Measurements from ENCODE around the gene TBC1D25. TPM values are rescaled to one million over a fixed set of nuclear protein-coding genes. Genes with fewer than 3 reads are reported as not detected.

Gene TBC1D25
- total RNA-seq, 2 experiments from 2014 or later, result 13.2 to 15.2 TPM

GRCh38 chrX:48560681-48561080, 21.2 kb downstream of the TBC1D25 start:
- peaks cover 3% of the 10 kb centered on the region for H3K4me1 Mint-ChIP-seq
- no peak for DNase-seq
- H3K4me3 Mint-ChIP-seq, result no peak overlapping the region
- no peaks in the 10 kb centered on the region for H3K9me3 Mint-ChIP-seq (ENCODE audit: low read depth)
- H3K27me3 Mint-ChIP-seq, result no peaks in the 10 kb centered on the region
- intact Hi-C loops (cut with DNase I, micrococcal nuclease), result no loop called here
- POLR2A ChIA-PET, result no interaction called here
- H3K27ac Mint-ChIP-seq, result no peak overlapping the region
- H3K36me3 Mint-ChIP-seq (ENCODE audit: low read depth), result peaks cover 24% of the 10 kb centered on the region
- no peak for ATAC-seq
- CTCF ChIA-PET, result interaction anchor here (0.5 to 0.6 kb wide), 2 partner anchors 9 to 22 kb away, joined by 3 read pairs; no protein-coding TSS in a partner anchor

- intact Hi-C loops (cut with DNase I, micrococcal nuclease), result loop anchor here (1.0 to 10.0 kb wide), 4 partner anchors 12 to 605 kb away; partner anchors contain the start of genes FTSJ1 (in 1 of the 2), PLP2 (in 1 of the 2), SLC38A5 (in 1 of the 2) and TBC1D25 (in 1 of the 2)
- DNase-seq (peak; percentile 46), ATAC-seq (peak; percentile 74)
- no peaks in the 10 kb centered on the region for H3K27me3 Mint-ChIP-seq
- H3K4me1 Mint-ChIP-seq, result peaks cover 7% of the 10 kb centered on the region
- H3K27ac Mint-ChIP-seq, result peak overlapping the region; percentile 70
- CTCF ChIA-PET, result interaction anchor here (0.6 to 0.8 kb wide), 2 partner anchors 9 to 40 kb away, joined by 3 read pairs; no protein-coding TSS in a partner anchor
- peaks cover 2% of the 10 kb centered on the region for H3K36me3 Mint-ChIP-seq (ENCODE audit: low read depth)
- POLR2A ChIA-PET, result no interaction called here
- no peak overlapping the region for H3K4me3 Mint-ChIP-seq
- no peaks in the 10 kb centered on the region for H3K9me3 Mint-ChIP-seq (ENCODE audit: low read depth)
These were observed 30.4 kb downstream of the TBC1D25 start for GRCh38 chrX:48569958-48570357.

- H3K9me3 Mint-ChIP-seq (ENCODE audit: low read depth), result no peaks in the 10 kb centered on the region
- H3K27me3 Mint-ChIP-seq, result no peaks in the 10 kb centered on the region
- H3K4me3 Mint-ChIP-seq, result peak overlapping the region; percentile 99
- peak overlapping the region; percentile 100 for H3K27ac Mint-ChIP-seq
- peaks cover 22% of the 10 kb centered on the region for H3K4me1 Mint-ChIP-seq
- H3K36me3 Mint-ChIP-seq (ENCODE audit: low read depth), result peaks cover 36% of the 10 kb centered on the region
- ChIA-PET POLR2A (interaction anchor here (0.6 to 2.3 kb wide), 6 partner anchors 14 to 324 kb away, joined by 3 to 16 read pairs (median 3); partner anchors contain the start of genes PQBP1, TBC1D25 and TIMM17B), CTCF (interaction anchor here (0.6 to 1.7 kb wide), 2 partner anchors 34 to 914 kb away, joined by 3 to 8 read pairs; partner anchors contain the start of genes TBC1D25 and UXT)
- DNase-seq, result peak; percentile 32
- ATAC-seq, result peak; percentile 8
- intact Hi-C loops (cut with DNase I, micrococcal nuclease), result loop anchor here (1.0 to 10.0 kb wide), 14 partner anchors 24 to 696 kb away; partner anchors contain the start of genes EBP (in 2 of the 2), FTSJ1 (in 2 of the 2), TBC1D25 (in 2 of the 2) and WDR13 (in 2 of the 2)
These were observed 34.3 kb downstream of the TBC1D25 start for GRCh38 chrX:48573690-48574269.

GRCh38 chrX:48574270-48575266, 35.1 kb downstream of the TBC1D25 start, which contains the start of gene RBM3:
Gene RBM3 (plus strand): TSS chrX:48574484. CDS start chrX:48575181, 697 bp downstream.
- POLR2A ChIA-PET, result interaction anchor here (0.6 to 2.3 kb wide), 5 partner anchors 16 to 323 kb away, joined by 3 to 16 read pairs (median 3); partner anchors contain the start of genes PQBP1, TBC1D25 and TIMM17B
- Mint-ChIP-seq H3K27me3 (no peaks in the 10 kb centered on the region), H3K9me3 (ENCODE audit: low read depth) (no peaks in the 10 kb centered on the region), H3K4me1 (peaks cover 25% of the 10 kb centered on the region), H3K4me3 (peak within 1 kb of the TSS; percentile 99), H3K36me3 (ENCODE audit: low read depth) (peaks cover 39% of the 10 kb centered on the region), H3K27ac (peak within 1 kb of the TSS; percentile 100)
- peak; percentile 91 for ATAC-seq
- DNase-seq, result peak; percentile 95
- intact Hi-C loops (cut with DNase I, micrococcal nuclease), result loop anchor here (1.0 to 10.0 kb wide), 15 partner anchors 23 to 695 kb away; partner anchors contain the start of genes EBP (in 2 of the 2), FTSJ1 (in 2 of the 2), TBC1D25 (in 2 of the 2) and WDR13 (in 2 of the 2)
- CTCF ChIA-PET, result interaction anchor here (0.6 to 1.7 kb wide), 2 partner anchors 35 to 915 kb away, joined by 3 to 8 read pairs; partner anchors contain the start of genes TBC1D25 and UXT

GRCh38 chrX:48575642-48576041, 36.1 kb downstream of the TBC1D25 start:
- Mint-ChIP-seq H3K4me3 (peak overlapping the region; percentile 99), H3K9me3 (ENCODE audit: low read depth) (no peaks in the 10 kb centered on the region), H3K27ac (peak overlapping the region; percentile 100), H3K36me3 (ENCODE audit: low read depth) (peaks cover 44% of the 10 kb centered on the region), H3K27me3 (no peaks in the 10 kb centered on the region), H3K4me1 (peaks cover 25% of the 10 kb centered on the region)
- ChIA-PET POLR2A (no interaction called here), CTCF (interaction anchor here (1.7 kb wide), 1 partner anchor 36 kb away, joined by 8 read pairs; the partner anchor contains the start of gene TBC1D25)
- DNase-seq (no peak), ATAC-seq (no peak)
- intact Hi-C loops (cut with DNase I, micrococcal nuclease), result loop anchor here (2.0 to 10.0 kb wide), 5 partner anchors 67 to 599 kb away; partner anchors contain the start of genes FTSJ1 (in 1 of the 2), PLP2 (in 1 of the 2), PORCN (in 1 of the 2) and SLC38A5 (in 1 of the 2)

GRCh38 chrX:48576108-48576507, 36.6 kb downstream of the TBC1D25 start:
- intact Hi-C loops (cut with DNase I, micrococcal nuclease), result loop anchor here (5.0 to 10.0 kb wide), 3 partner anchors 101 to 599 kb away; partner anchors contain the start of genes FTSJ1 (in 1 of the 2), PLP2 (in 1 of the 2), SLC38A5 (in 1 of the 2) and SUV39H1 (in 1 of the 2)
- no peak for DNase-seq
- no peak for ATAC-seq
- H3K9me3 Mint-ChIP-seq (ENCODE audit: low read depth), result no peaks in the 10 kb centered on the region
- peak overlapping the region; percentile 99 for H3K4me3 Mint-ChIP-seq
- no peaks in the 10 kb centered on the region for H3K27me3 Mint-ChIP-seq
- H3K36me3 Mint-ChIP-seq (ENCODE audit: low read depth), result peaks cover 44% of the 10 kb centered on the region
- POLR2A ChIA-PET, result no interaction called here
- CTCF ChIA-PET, result no interaction called here
- H3K4me1 Mint-ChIP-seq, result peaks cover 25% of the 10 kb centered on the region
- H3K27ac Mint-ChIP-seq, result peak overlapping the region; percentile 100

GRCh38 chrX:48578661-48579128, 39.2 kb downstream of the TBC1D25 start:
- no peaks in the 10 kb centered on the region for H3K9me3 Mint-ChIP-seq (ENCODE audit: low read depth)
- peaks cover 44% of the 10 kb centered on the region for H3K36me3 Mint-ChIP-seq (ENCODE audit: low read depth)
- intact Hi-C loops (cut with DNase I, micrococcal nuclease), result loop anchor here (5.0 to 10.0 kb wide), 3 partner anchors 104 to 596 kb away; partner anchors contain the start of genes FTSJ1 (in 1 of the 2), PLP2 (in 1 of the 2), SLC38A5 (in 1 of the 2) and SUV39H1 (in 1 of the 2)
- H3K27ac Mint-ChIP-seq, result peak overlapping the region; percentile 29
- H3K27me3 Mint-ChIP-seq, result no peaks in the 10 kb centered on the region
- no peak overlapping the region for H3K4me3 Mint-ChIP-seq
- ChIA-PET CTCF (interaction anchor here (0.6 kb wide), 1 partner anchor 366 kb away, joined by 3 read pairs; no protein-coding TSS in a partner anchor), POLR2A (interaction anchor here (0.5 to 1.6 kb wide), 4 partner anchors 8 to 63 kb away, joined by 3 to 9 read pairs (median 3); partner anchors contain the start of gene TBC1D25)
- peaks cover 24% of the 10 kb centered on the region for H3K4me1 Mint-ChIP-seq
- DNase-seq, result no peak
- no peak for ATAC-seq

- peaks cover 20% of the 10 kb centered on the region for H3K4me1 Mint-ChIP-seq
- H3K36me3 Mint-ChIP-seq (ENCODE audit: low read depth), result peaks cover 44% of the 10 kb centered on the region
- no peaks in the 10 kb centered on the region for H3K9me3 Mint-ChIP-seq (ENCODE audit: low read depth)
- H3K4me3 Mint-ChIP-seq, result no peak overlapping the region
- ATAC-seq, result no peak
- no peak for DNase-seq
- no peak overlapping the region for H3K27ac Mint-ChIP-seq
- H3K27me3 Mint-ChIP-seq, result no peaks in the 10 kb centered on the region
- ChIA-PET POLR2A (interaction anchor here (0.5 to 1.6 kb wide), 4 partner anchors 8 to 64 kb away, joined by 3 to 9 read pairs (median 3); partner anchors contain the start of gene TBC1D25), CTCF (interaction anchor here (0.6 kb wide), 1 partner anchor 1175 kb away, joined by 3 read pairs; no protein-coding TSS in a partner anchor)
- intact Hi-C loops (cut with DNase I, micrococcal nuclease), result loop anchor here (5.0 to 10.0 kb wide), 3 partner anchors 104 to 596 kb away; partner anchors contain the start of genes FTSJ1 (in 1 of the 2), PLP2 (in 1 of the 2), SLC38A5 (in 1 of the 2) and SUV39H1 (in 1 of the 2)
These were observed 39.7 kb downstream of the TBC1D25 start for GRCh38 chrX:48579259-48579658.

GRCh38 chrX:48580662-48581061, 41.1 kb downstream of the TBC1D25 start:
- H3K36me3 Mint-ChIP-seq (ENCODE audit: low read depth), result peaks cover 35% of the 10 kb centered on the region
- no peak overlapping the region for H3K27ac Mint-ChIP-seq
- H3K9me3 Mint-ChIP-seq (ENCODE audit: low read depth), result no peaks in the 10 kb centered on the region
- ChIA-PET CTCF (no interaction called here), POLR2A (no interaction called here)
- no peak overlapping the region for H3K4me3 Mint-ChIP-seq
- H3K27me3 Mint-ChIP-seq, result no peaks in the 10 kb centered on the region
- H3K4me1 Mint-ChIP-seq, result peaks cover 16% of the 10 kb centered on the region
- no peak for DNase-seq
- intact Hi-C loops (cut with DNase I, micrococcal nuclease), result no loop called here
- no peak for ATAC-seq

GRCh38 chrX:48584698-48585097, 45.2 kb downstream of the TBC1D25 start:
- no peaks in the 10 kb centered on the region for H3K4me1 Mint-ChIP-seq
- ChIA-PET POLR2A (no interaction called here), CTCF (no interaction called here)
- H3K27me3 Mint-ChIP-seq, result no peaks in the 10 kb centered on the region
- intact Hi-C loops (cut with DNase I, micrococcal nuclease), result no loop called here
- no peak overlapping the region for H3K4me3 Mint-ChIP-seq
- ATAC-seq (no peak), DNase-seq (no peak)
- peaks cover 3% of the 10 kb centered on the region for H3K36me3 Mint-ChIP-seq (ENCODE audit: low read depth)
- no peaks in the 10 kb centered on the region for H3K9me3 Mint-ChIP-seq (ENCODE audit: low read depth)
- H3K27ac Mint-ChIP-seq, result no peak overlapping the region
